Occipital lobe (tissue), 2 donors: ENCODE results near the gene MSMP. TPM values are rescaled to one million over a fixed set of nuclear protein-coding genes. Genes with fewer than 3 reads are reported as not detected.

ENCODE experiments used
- small RNA-seq: library from RNA; depleted of rRNA; stranded (forward); fragments of <200 nt; gene quantifications from one replicate; pipeline ENCODE3, GENCODE V24; 2014
- total RNA-seq: library from RNA; depleted of rRNA; stranded (reverse); fragments of >200 nt; gene quantifications from one replicate; pipeline ENCODE4 v1.2.3, GENCODE V29; 2014

Gene MSMP
- total RNA-seq, 1 donor from 2014 or later, result not detected

Small RNA genes within 50 kb of the gene (small RNA-seq; reads per million reads assigned to genes)
- gene MIR6853, result not detected

Other genes with a start within 250 kb of the MSMP start
- 11.7 TPM for gene TESK1, start 149.0 kb downstream of the MSMP start, total RNA-seq
- 0.47 TPM for gene CD72, start 135.9 kb downstream of the MSMP start, total RNA-seq
- not detected for gene SIT1, start 103.3 kb downstream of the MSMP start, total RNA-seq
- gene RMRP, start 96.3 kb downstream of the MSMP start, total RNA-seq, result 159,856 TPM
- gene CCDC107, start 96.0 kb downstream of the MSMP start, total RNA-seq, result 10.5 TPM
- 0.94 TPM for gene ARHGEF39, start 89.1 kb downstream of the MSMP start, total RNA-seq
- 0.78 TPM for gene CA9, start 80.3 kb downstream of the MSMP start, total RNA-seq
- 18.1 TPM for gene TPM2, start 64.4 kb downstream of the MSMP start, total RNA-seq
- gene TLN1, start 22.1 kb downstream of the MSMP start, total RNA-seq, result 17.8 TPM
- 22.9 TPM for gene CREB3, start 21.6 kb downstream of the MSMP start, total RNA-seq
- 45.2 TPM for gene GBA2, start 5.0 kb downstream of the MSMP start, total RNA-seq
- gene RGP1, start 5.0 kb downstream of the MSMP start, total RNA-seq, result 12.3 TPM
- gene NPR2, start 37.3 kb upstream of the MSMP start, total RNA-seq, result 11.2 TPM
- 4.7 TPM for gene SPAG8, start 58.0 kb upstream of the MSMP start, total RNA-seq
- gene HINT2, start 60.8 kb upstream of the MSMP start, total RNA-seq, result 7.0 TPM
- gene FAM221B, start 74.5 kb upstream of the MSMP start, total RNA-seq, result not detected
- 5.6 TPM for gene TMEM8B, start 75.0 kb upstream of the MSMP start, total RNA-seq
- gene OR13J1, start 116.1 kb upstream of the MSMP start, total RNA-seq, result not detected
- gene HRCT1, start 151.9 kb upstream of the MSMP start, total RNA-seq, result not detected
- gene SPAAR, start 155.2 kb upstream of the MSMP start, total RNA-seq, result 0.31 TPM
- not detected for gene OR2S2, start 203.9 kb upstream of the MSMP start, total RNA-seq